GM20431 (cell line): ENCODE results near the gene C17orf50.

Experiments
- in situ Hi-C: fragments of 300-500 bp; cut with MseI, MboI; formaldehyde crosslinking; loops from one replicate; pipeline ENCODE4 v1.15.0; 2020; ENCODE audit warnings: low sequenced_read_pairs; ENCODE audit not compliant: unreplicated experiment

Gene C17orf50

GRCh38 chr17:35804658-35805192 lies 44.0 kb downstream of the C17orf50 start:
- in situ Hi-C loops: no loop called here

- in situ Hi-C loops: no loop called here
Measured at GRCh38 chr17:35807371-35808144, 46.9 kb downstream of the C17orf50 start.

- in situ Hi-C loops: no loop called here
Measured at GRCh38 chr17:35808240-35808961, 47.7 kb downstream of the C17orf50 start.

- in situ Hi-C loops: no loop called here
Measured at GRCh38 chr17:35808962-35809854, 48.5 kb downstream of the C17orf50 start, which contains the start of gene TAF15. TSS of gene TAF15 (plus strand) at chr17:35809484. CDS start at chr17:35809570, 86 bp downstream.

- in situ Hi-C loops: no loop called here
Measured at GRCh38 chr17:35809855-35810461, 49.3 kb downstream of the C17orf50 start.

GRCh38 chr17:35811759-35812158 lies 51.1 kb downstream of the C17orf50 start:
- in situ Hi-C loops: no loop called here

GRCh38 chr17:35812456-35812855 lies 51.8 kb downstream of the C17orf50 start:
- in situ Hi-C loops: no loop called here
